ENCODE results near the gene TNFRSF25.

- TF ChIP-seq BCL3 (IDR thresholded peaks at IDR 0.05): no peak
- TF ChIP-seq JUNB (IDR thresholded peaks at IDR 0.05): no peak
- no peak for TF ChIP-seq RAD21 (conservative IDR thresholded peaks at IDR 0.05 in 1 of 2, IDR thresholded peaks at IDR 0.05 in 1 of 2)
- no peak for TF ChIP-seq HOXA7 (CRISPR knock-in tag; IDR thresholded peaks at IDR 0.05)
- TF ChIP-seq MYC (IDR thresholded peaks at IDR 0.05; ENCODE audit: borderline replicate concordance, low read length): no peak
- TF ChIP-seq, protein P1, sequence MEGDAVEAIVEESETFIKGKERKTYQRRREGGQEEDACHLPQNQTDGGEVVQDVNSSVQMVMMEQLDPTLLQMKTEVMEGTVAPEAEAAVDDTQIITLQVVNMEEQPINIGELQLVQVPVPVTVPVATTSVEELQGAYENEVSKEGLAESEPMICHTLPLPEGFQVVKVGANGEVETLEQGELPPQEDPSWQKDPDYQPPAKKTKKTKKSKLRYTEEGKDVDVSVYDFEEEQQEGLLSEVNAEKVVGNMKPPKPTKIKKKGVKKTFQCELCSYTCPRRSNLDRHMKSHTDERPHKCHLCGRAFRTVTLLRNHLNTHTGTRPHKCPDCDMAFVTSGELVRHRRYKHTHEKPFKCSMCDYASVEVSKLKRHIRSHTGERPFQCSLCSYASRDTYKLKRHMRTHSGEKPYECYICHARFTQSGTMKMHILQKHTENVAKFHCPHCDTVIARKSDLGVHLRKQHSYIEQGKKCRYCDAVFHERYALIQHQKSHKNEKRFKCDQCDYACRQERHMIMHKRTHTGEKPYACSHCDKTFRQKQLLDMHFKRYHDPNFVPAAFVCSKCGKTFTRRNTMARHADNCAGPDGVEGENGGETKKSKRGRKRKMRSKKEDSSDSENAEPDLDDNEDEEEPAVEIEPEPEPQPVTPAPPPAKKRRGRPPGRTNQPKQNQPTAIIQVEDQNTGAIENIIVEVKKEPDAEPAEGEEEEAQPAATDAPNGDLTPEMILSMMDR (IDR thresholded peaks at IDR 0.05): no peak
- TF ChIP-seq POLR2A (IDR thresholded peaks at IDR 0.05; ENCODE audit: low read length): no peak
- no peak for TF ChIP-seq REST (IDR thresholded peaks at IDR 0.05)
- TF ChIP-seq POLR2AphosphoS2 (conservative IDR thresholded peaks at IDR 0.05; ENCODE audit: low read length): no peak
- TF ChIP-seq EHMT2 (IDR thresholded peaks at IDR 0.05; ENCODE audit: low read depth): no peak
- no peak for TF ChIP-seq KDM1A (IDR thresholded peaks at IDR 0.05; ENCODE audit: low read depth)
Observed at GRCh38 chr1:6504887-6505286, 38.9 kb upstream of the TNFRSF25 start.
